Pons (tissue), 1 donor: ENCODE measurements around the gene CHCHD5.
"Not testable (repeated sequence)": the region's sequence is repeated elsewhere in the genome, so short reads cannot be mapped to it uniquely, and the experiment has no call there.

Source experiments
- DNase-seq: peaks from one replicate; pipeline ENCODE4 v3.0.0-alpha.2; 2016; ENCODE audit warnings: low spot score

CHCHD5 gene, protein sequence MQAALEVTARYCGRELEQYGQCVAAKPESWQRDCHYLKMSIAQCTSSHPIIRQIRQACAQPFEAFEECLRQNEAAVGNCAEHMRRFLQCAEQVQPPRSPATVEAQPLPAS

GRCh38 chr2:112584134-112584890, at the start of gene CHCHD5:
Gene CHCHD5, plus strand, starts transcription at chr2:112584609. Its CDS starts 39 bp downstream, at chr2:112584648.
- DNase-seq: peak; percentile 98

DNA sequence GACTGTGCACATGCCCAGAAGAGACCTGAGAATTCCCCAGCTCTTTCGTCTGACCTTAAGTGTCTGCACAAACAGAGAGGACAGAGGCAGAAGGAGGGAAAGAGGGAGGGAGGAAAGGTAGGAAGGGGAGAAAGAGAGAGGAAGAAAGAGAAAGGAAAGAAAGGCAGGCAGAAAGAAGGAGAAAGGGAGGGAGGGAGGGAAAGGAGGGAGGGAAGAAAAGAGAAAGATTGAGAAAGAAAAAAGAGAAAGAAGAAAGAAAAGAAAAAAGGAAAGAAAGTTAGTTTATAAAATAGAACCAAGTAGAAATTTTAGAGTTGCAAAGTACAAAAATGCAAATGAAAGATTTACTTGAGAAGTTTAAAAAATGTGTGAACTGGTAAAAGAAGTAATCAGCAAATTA, 49.6 kb upstream of the CHCHD5 start:
- DNase-seq: no peak

DNA sequence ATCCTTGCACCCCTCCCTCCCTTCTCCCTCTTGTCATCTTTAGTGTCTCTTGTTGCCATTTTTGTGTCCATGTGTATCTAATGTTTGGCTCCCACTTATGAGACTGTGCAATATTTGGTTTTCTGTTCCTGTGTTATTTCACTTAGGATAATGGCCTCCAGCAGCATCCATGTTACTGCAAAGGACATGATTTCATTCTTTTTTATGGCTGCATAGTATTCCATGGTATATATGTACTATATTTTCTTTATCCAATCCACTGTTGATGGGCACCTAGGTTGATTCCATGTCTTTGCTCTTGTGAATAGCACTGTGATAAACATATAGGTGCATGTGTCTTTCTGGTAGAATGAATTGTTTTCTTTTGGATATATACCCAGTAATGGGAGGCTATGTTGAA, 47.7 kb upstream of the CHCHD5 start:
- DNase-seq: not testable (repeated sequence)

DNA sequence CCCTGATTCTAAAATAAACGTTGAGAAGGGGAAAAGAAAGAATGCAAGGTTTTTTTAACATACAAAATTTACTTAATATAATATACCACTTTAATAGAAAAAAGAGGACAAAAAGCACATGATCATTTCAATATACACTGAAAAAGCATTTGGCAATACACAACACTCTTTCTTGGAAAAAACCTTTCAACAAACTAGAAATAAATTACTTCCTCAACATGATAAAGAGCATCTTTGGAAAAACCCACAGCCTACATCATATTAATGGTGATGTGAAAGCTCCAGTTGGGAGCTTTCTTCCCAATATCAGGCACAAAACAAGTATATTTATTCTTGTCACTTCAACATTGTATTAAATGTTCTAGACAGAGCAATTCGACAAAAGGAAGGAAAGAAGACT, 45.1 kb upstream of the CHCHD5 start:
- DNase-seq: no peak

- no peak for DNase-seq
Measured at GRCh38 chr2:112540906-112541305, 43.5 kb upstream of the CHCHD5 start.

GRCh38 chr2:112541315-112542122, 42.9 kb upstream of the CHCHD5 start:
- no peak for DNase-seq

DNA sequence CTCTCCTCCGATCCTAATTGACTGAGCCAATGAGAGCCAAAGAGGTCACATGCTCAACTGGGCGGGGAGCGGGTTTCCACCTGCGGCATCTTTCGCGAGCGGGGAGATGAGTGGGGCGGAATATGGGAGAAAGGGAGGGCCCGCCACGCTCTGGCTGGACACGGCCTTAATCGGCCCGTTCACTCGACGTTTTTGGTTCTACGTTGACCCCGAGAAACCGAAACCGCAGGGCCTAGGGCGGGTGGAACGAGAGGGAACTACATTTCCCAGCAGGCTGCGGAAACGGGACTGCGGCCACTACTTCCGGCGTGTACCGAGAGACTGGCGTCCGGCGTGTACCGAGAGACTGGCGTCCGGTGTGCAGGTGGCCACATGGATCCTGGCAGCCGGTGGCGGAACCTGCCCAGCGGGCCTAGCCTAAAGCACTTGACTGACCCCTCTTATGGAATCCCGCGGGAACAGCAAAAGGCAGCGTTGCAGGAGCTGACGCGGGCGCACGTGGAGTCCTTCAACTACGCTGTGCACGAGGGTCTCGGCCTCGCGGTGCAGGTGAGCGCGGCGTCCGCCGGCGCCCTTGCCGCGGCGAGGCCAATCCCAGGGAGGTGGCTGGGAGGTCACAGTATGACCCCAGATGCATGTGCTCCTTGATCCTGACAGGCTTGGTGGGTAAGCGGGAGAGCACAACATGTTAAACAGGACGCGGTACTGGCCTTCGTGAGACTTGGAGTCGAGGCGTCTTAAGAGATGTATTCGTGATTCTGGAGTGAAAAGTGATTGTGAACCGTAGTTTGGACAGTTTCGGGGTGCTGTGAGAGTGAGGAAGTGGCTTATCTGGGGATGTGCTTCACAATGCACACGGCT, 42.1 kb upstream of the CHCHD5 start, which contains the start of gene POLR1B:
TSS of gene POLR1B (plus strand) at position 343 of the 861 bp plus-strand sequence. CDS start at position 373, 30 bp downstream.
- peak; percentile 92 for DNase-seq

- peak; percentile 17 for DNase-seq
Measured at GRCh38 chr2:112542984-112543661, 41.3 kb upstream of the CHCHD5 start.

- DNase-seq: no peak
Measured at GRCh38 chr2:112547333-112547732, 37.1 kb upstream of the CHCHD5 start.

DNA sequence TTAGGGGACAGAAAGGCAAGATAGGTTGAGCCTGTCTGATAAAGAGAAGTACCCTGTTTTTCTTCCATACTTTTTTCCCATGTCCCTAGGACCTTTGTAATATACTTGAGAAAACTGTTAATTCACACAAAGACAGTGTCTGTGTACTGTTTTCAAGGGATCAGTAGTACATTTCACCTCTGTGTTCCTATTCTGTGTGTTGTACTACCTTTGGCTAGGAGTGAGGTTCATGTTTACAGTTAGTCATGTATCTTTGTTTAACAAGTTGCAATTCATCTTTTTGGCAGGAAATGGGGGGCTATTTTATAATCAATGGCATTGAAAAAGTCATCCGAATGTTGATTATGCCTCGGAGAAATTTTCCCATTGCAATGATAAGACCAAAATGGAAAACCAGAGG, 35.4 kb upstream of the CHCHD5 start:
- DNase-seq: no peak

GRCh38 chr2:112566104-112566503, 18.3 kb upstream of the CHCHD5 start:
- no peak for DNase-seq

GRCh38 chr2:112566508-112566907, 17.9 kb upstream of the CHCHD5 start:
- not testable (repeated sequence) for DNase-seq

GRCh38 chr2:112572005-112572404, 12.4 kb upstream of the CHCHD5 start:
- DNase-seq: no peak

DNA sequence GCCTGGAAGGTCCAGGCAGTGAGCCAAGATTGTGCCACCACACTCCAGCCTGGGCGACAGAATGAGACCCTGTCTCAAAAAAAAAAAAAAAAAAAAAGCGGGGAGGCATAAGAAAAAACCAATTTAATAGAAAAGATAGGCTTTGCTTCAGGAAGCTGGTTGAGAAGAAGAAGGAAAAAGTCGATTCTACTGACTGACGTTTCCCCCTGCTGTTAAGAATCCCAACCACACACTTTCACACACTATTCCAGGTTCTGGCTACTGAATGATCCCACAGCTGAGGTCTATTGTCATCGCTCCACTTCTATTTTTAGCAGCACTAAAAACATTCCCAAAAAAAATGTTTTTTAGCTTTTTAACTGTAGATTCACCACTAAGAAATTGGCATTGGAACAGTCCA, 6.7 kb upstream of the CHCHD5 start:
- DNase-seq: no peak

- no peak for DNase-seq
Measured at GRCh38 chr2:112579241-112579640, 5.2 kb upstream of the CHCHD5 start.

GRCh38 chr2:112580084-112580483, 4.3 kb upstream of the CHCHD5 start:
- no peak for DNase-seq

DNA sequence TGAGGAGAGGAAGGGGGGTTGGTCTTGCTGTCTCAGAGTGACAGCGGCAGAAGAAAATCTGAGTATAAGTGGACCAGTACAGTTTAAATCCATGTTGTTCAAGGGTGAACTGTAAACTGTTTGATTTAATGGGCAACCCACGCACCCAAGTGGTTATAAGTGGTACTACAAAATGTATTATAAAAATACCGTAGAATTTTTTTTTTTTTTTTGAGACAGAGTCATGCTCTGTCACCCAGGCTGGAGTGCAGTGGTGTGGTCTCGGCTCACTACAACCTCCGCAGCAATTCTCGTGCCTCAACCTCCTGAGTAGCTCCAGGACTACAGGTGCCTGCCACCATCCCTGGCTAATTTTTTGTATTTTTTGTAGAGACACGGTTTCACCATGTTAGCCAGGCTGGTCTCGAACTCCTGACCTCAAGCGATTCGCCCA, 2.1 kb upstream of the CHCHD5 start:
- DNase-seq: peak; percentile 72

DNA sequence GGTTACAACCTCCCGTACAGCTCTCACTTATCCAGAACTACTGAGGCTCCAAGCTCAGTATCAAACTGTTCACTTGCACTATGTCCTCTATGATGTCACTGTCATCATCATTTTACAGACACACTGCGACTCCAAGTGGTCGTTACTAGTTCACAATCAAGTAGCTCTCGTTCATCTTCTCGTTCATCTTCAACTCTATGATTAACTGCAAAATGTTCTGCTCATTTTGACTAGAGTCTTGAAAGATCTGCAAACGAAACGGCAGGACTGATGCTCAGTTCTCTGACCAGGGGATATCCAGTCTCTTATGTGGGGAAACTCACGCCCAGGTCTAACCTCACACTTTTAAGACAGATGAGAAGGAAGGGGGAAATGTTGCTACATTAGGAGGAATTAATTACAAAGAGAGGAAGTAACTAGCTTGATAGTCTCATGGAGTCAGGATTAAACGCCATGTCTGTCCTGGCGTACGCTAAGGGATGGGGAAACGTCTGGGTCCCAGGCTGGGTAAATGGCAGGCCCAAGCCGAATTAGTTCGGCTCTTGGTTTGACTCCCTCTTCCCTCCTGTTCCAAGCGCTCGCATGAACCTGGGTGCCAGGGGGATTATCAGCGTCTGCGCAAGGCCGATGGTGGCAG, 794 bp upstream of the CHCHD5 start:
- peak; percentile 73 for DNase-seq

- no peak for DNase-seq
Measured at GRCh38 chr2:112584891-112585250, 462 bp downstream of the CHCHD5 start.

DNA sequence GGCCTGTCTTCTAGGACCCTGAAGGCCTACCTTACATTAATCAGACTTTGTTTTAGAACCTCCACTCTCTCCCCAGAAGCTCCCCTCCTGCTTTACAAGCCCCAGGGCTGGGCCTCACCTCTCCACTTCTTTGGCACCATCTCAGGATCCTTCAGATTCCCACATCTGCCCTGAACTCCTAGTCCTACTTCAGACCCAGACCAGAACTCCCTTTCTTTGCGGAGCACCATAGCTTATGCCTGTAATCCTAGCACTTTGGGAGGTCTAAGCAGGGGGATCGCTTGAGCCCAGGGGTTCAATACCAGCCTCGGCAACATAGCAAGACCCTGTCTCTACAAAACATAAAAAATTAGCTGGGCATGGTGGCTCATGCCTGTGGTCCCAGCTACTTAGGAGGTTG, 991 bp downstream of the CHCHD5 start:
- no peak for DNase-seq
